HUES6 (cell line): ENCODE data around the gene ADA.
"Not testable (repeated sequence)": the region's sequence is repeated elsewhere in the genome, so short reads cannot be mapped to it uniquely, and the experiment has no call there.

Experiments used
- H3K27ac ChIP-seq: 2 replicates; pipeline ENCODE4 v1.7.0; 2013; ENCODE audit warnings: low read depth, mild to moderate bottlenecking, low read length, inconsistent platforms
- H3K27me3 ChIP-seq: 2 replicates; pipeline ENCODE4 v1.6.1; 2013; ENCODE audit warnings: low read length; ENCODE audit not compliant: control insufficient read depth, insufficient read depth
- H3K36me3 ChIP-seq: 2 replicates; pipeline ENCODE4 v1.6.1; 2013; ENCODE audit warnings: low read length; ENCODE audit not compliant: control insufficient read depth, insufficient read depth
- H3K4me1 ChIP-seq: 2 replicates; pipeline ENCODE4 v1.6.1; 2013; ENCODE audit warnings: low read length; ENCODE audit not compliant: control insufficient read depth, insufficient read depth
- H3K4me3 ChIP-seq: 2 replicates; pipeline ENCODE4 v1.5.1; 2013; ENCODE audit warnings: low read depth, low read length
- H3K9ac ChIP-seq: one replicate; pipeline ENCODE4 v1.6.1; 2013; ENCODE audit warnings: mild to moderate bottlenecking, low read length
- H3K9me3 ChIP-seq: 2 replicates; pipeline ENCODE4 v1.6.1; 2013; ENCODE audit warnings: low read depth, low read length; ENCODE audit not compliant: control insufficient read depth, insufficient read depth

Gene ADA

GRCh38 chr20:44656448-44656847 lies 4.9 kb upstream of the ADA start:
- H3K4me1 ChIP-seq, result peaks cover 4% of the 10 kb centered on the region; the same call in 1 of the 2 replicates
- H3K9ac ChIP-seq, result no peak overlapping the region
- H3K36me3 ChIP-seq, result no peaks in the 10 kb centered on the region
- H3K9me3 ChIP-seq, result peaks cover 19% of the 10 kb centered on the region
- H3K27me3 ChIP-seq, result peaks cover 18% of the 10 kb centered on the region
- H3K27ac ChIP-seq, result no peak overlapping the region
- no peak overlapping the region for H3K4me3 ChIP-seq

- peaks cover 12% of the 10 kb centered on the region for H3K9me3 ChIP-seq
- H3K9ac ChIP-seq, H3K27ac ChIP-seq, H3K4me3 ChIP-seq, H3K36me3 ChIP-seq: not testable (repeated sequence)
- H3K4me1 ChIP-seq, result peaks cover 10% of the 10 kb centered on the region; the same call in 1 of the 2 replicates
- H3K27me3 ChIP-seq, result peaks cover 26% of the 10 kb centered on the region
Measured at GRCh38 chr20:44654210-44654609, 2.7 kb upstream of the ADA start.

GRCh38 chr20:44653546-44653945 lies 2.0 kb upstream of the ADA start:
- H3K9me3 ChIP-seq, result peaks cover 12% of the 10 kb centered on the region
- no peak overlapping the region for H3K27ac ChIP-seq
- peaks cover 14% of the 10 kb centered on the region for H3K4me1 ChIP-seq
- H3K9ac ChIP-seq, result no peak overlapping the region
- H3K4me3 ChIP-seq, result no peak overlapping the region
- H3K27me3 ChIP-seq, result peaks cover 26% of the 10 kb centered on the region
- H3K36me3 ChIP-seq, result no peaks in the 10 kb centered on the region

- H3K4me3 ChIP-seq, result peak overlapping the region; percentile 86
- no peak overlapping the region for H3K27ac ChIP-seq
- H3K4me1 ChIP-seq, result peaks cover 27% of the 10 kb centered on the region
Measured at GRCh38 chr20:44651434-44651683, 140 bp downstream of the ADA start.

GRCh38 chr20:44650771-44651433 lies 597 bp downstream of the ADA start:
- H3K36me3 ChIP-seq, result no peaks in the 10 kb centered on the region
- H3K9me3 ChIP-seq, result peaks cover 12% of the 10 kb centered on the region
- peaks cover 26% of the 10 kb centered on the region for H3K27me3 ChIP-seq
- H3K4me3 ChIP-seq, result peak overlapping the region; percentile 86
- peak overlapping the region; percentile 14 for H3K9ac ChIP-seq
- no peak overlapping the region for H3K27ac ChIP-seq
- H3K4me1 ChIP-seq, result peaks cover 32% of the 10 kb centered on the region

More at GRCh38 chr20:44651434-44651683, 140 bp downstream of the ADA start:
- H3K9me3 ChIP-seq, result peaks cover 12% of the 10 kb centered on the region
- peaks cover 26% of the 10 kb centered on the region for H3K27me3 ChIP-seq
- no peaks in the 10 kb centered on the region for H3K36me3 ChIP-seq
- peak overlapping the region; percentile 14 for H3K9ac ChIP-seq

- Histone ChIP-seq H3K4me1 (peaks cover 33% of the 10 kb centered on the region), H3K9me3 (peaks cover 9% of the 10 kb centered on the region), H3K36me3 (no peaks in the 10 kb centered on the region), H3K27me3 (peaks cover 26% of the 10 kb centered on the region), H3K4me3 (no peak overlapping the region), H3K9ac (no peak overlapping the region), H3K27ac (no peak overlapping the region)
Measured at GRCh38 chr20:44649976-44650375, 1.5 kb downstream of the ADA start.

- no peak overlapping the region for H3K9ac ChIP-seq
- peaks cover under 1% of the 10 kb centered on the region; the same call in 1 of the 2 replicates for H3K9me3 ChIP-seq
- H3K36me3 ChIP-seq, result no peaks in the 10 kb centered on the region
- no peak overlapping the region for H3K27ac ChIP-seq
- H3K4me1 ChIP-seq, result peaks cover 36% of the 10 kb centered on the region
- no peak overlapping the region for H3K4me3 ChIP-seq
- peaks cover 26% of the 10 kb centered on the region for H3K27me3 ChIP-seq
Measured at GRCh38 chr20:44649126-44649525, 2.4 kb downstream of the ADA start.

- no peak overlapping the region for H3K9ac ChIP-seq
Measured at GRCh38 chr20:44648579-44648978, 2.9 kb downstream of the ADA start.

GRCh38 chr20:44648068-44648467 lies 3.4 kb downstream of the ADA start:
- H3K9ac ChIP-seq, result no peak overlapping the region
- H3K4me1 ChIP-seq, result peaks cover 47% of the 10 kb centered on the region
- H3K27ac ChIP-seq, result no peak overlapping the region
- H3K9me3 ChIP-seq, result no peaks in the 10 kb centered on the region
- no peaks in the 10 kb centered on the region for H3K36me3 ChIP-seq
- H3K27me3 ChIP-seq, result peaks cover 19% of the 10 kb centered on the region
- H3K4me3 ChIP-seq, result no peak overlapping the region

More at GRCh38 chr20:44648579-44648978, 2.9 kb downstream of the ADA start:
- Histone ChIP-seq H3K36me3 (no peaks in the 10 kb centered on the region), H3K9me3 (no peaks in the 10 kb centered on the region), H3K27me3 (peaks cover 24% of the 10 kb centered on the region), H3K4me3 (no peak overlapping the region), H3K4me1 (peaks cover 42% of the 10 kb centered on the region), H3K27ac (no peak overlapping the region)

- Histone ChIP-seq H3K9me3 (no peaks in the 10 kb centered on the region), H3K4me1 (peaks cover 55% of the 10 kb centered on the region), H3K4me3 (no peak overlapping the region), H3K9ac (no peak overlapping the region), H3K36me3 (no peaks in the 10 kb centered on the region), H3K27ac (no peak overlapping the region), H3K27me3 (peaks cover 8% of the 10 kb centered on the region)
Measured at GRCh38 chr20:44646641-44647274, 4.7 kb downstream of the ADA start.

GRCh38 chr20:44646023-44646640 lies 5.4 kb downstream of the ADA start:
- no peak overlapping the region for H3K9ac ChIP-seq
- H3K36me3 ChIP-seq, result no peaks in the 10 kb centered on the region
- H3K4me1 ChIP-seq, result peaks cover 57% of the 10 kb centered on the region
- no peak overlapping the region for H3K27ac ChIP-seq
- no peak overlapping the region for H3K4me3 ChIP-seq
- H3K27me3 ChIP-seq, result peaks cover 7% of the 10 kb centered on the region
- no peaks in the 10 kb centered on the region for H3K9me3 ChIP-seq
